Stromal cell of bone marrow (primary cell): ENCODE data around the gene APCDD1L.
"Not testable (repeated sequence)": the region's sequence is repeated elsewhere in the genome, so short reads cannot be mapped to it uniquely, and the experiment has no call there.

Experiments used
- DNase-seq: peaks from one replicate; pipeline ENCODE4 v3.0.0-alpha.2; 2012; ENCODE audit warnings: low read depth

APCDD1L gene

DNA sequence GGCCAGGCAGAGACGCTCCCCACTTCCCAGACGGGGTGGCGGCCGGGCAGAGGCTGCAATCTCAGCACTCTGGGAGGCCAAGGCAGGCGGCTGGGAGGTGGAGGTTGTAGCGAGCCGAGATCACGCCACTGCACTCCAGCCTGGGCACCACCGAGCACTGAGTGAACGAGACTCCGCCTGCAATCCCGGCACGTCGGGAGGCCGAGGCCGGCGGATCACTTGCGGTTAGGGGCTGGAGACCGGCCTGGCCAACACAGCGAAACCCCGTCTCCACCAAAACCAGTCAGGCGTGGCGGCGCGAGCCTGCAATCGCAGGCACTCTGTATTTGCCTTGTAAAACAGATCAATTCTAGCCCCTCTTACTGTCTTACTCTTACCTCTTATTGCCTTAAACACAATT lies 100.4 kb downstream of the APCDD1L start:
- DNase-seq = not testable (repeated sequence)

DNA sequence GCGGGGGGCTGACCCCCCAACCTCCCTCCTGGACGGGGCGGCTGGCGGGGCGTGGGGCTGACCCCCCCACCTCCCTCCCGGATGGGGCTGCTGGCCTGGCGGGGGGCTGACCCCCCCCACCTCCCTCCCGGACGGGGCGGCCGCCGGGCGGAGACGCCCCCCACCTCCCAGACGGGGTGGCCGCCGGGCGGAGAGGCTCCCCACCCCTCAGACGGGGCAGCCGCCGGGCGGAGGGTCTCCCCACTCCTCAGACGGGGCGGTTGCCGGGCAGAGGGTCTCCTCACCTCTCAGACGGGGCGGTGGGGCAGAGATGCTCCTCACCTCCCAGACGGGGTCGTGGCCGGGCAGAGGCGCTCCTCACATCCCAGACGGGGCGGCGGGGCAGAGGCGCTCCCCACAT lies 101.0 kb downstream of the APCDD1L start:
- not testable (repeated sequence) for DNase-seq
